IPS-NIHi11 (cell line): Measurements from ENCODE around the gene HLA-F.
A peak's percentile ranks its signal among the peaks of the same experiment; 100 is the strongest.

ENCODE experiments used
- DNase-seq: peaks from one replicate; pipeline ENCODE4 v3.0.0; 2012; ENCODE audit warnings: mixed read lengths, low spot score

HLA-F gene

DNA sequence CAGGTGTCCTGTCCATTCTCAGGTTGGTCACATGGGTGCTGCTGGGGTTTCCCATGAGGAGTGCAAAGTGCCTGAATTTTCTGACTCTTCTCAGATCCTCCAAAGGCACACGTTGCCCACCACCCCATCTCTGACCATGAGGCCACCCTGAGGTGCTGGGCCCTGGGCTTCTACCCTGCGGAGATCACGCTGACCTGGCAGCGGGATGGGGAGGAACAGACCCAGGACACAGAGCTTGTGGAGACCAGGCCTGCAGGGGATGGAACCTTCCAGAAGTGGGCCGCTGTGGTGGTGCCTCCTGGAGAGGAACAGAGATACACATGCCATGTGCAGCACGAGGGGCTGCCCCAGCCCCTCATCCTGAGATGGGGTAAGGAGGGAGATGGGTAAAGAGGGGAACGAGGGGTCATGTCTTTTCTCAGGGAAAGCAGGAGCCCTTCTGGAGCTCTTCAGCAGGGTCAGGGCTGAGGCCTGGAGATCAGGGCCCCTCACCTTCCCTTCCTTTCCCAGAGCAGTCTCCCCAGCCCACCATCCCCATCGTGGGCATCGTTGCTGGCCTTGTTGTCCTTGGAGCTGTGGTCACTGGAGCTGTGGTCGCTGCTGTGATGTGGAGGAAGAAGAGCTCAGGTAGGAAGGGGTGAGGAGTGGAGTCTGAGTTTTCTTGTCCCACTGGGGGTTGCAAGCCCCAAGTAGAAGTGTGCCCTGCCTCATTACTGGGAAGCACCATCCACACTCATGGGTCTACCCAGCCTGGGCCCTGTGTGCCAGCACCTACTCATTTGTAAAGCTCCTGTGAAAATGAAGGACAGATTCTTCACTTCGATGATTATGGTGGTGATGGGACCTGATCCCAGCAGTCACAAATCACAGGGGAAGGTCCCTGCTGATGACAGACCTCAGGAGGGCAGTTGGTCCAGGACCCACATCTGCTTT is 2.0 kb downstream of the HLA-F start:
- DNase-seq, result no peak

DNA sequence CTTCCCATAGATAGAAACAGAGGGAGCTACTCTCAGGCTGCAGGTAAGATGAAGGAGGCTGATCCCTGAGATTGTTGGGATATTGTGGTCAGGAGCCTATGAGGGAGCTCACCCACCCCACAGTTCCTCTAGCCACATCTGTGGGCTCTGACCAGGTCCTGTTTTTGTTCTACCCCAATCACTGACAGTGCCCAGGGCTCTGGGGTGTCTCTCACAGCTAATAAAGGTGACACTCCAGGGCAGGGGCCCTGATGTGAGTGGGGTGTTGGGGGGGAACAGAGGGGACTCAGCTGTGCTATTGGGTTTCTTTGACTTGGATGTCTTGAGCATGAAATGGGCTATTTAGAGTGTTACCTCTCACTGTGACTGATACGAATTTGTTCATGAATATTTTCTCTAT is 2.8 kb downstream of the HLA-F start:
- no peak for DNase-seq

DNA sequence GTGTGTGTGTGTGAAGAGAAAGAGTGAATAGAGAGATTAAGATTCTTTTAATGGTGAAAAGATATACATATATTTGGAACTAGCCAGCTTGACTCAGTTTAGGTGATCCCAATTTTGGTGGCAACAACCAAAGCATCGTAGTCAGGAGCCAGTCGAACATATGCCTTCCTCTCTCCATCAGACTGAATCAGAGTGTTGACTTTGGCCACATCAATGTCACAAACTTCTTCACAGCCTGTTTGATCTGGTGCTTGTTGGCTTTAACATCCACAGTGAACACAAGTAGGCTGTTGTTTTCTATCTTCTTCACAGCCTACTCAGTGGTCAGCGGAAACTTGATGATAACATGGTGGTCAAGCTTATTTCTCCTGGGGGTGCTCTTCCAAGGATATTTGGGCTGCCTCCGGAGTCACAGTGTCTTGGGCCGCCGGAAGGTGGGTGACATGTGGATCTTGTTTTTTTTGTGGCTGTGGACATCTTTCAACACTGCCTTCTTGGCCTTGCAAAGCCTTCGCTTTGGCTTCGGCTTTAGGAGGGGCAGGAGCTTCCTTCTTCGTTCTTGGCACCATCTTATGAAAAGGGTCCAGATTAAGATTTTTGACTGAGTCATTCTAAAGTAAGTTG is 3.4 kb downstream of the HLA-F start:
- no peak for DNase-seq

GRCh38 chr6:29727637-29728036 is 4.4 kb downstream of the HLA-F start:
- no peak for DNase-seq

DNA sequence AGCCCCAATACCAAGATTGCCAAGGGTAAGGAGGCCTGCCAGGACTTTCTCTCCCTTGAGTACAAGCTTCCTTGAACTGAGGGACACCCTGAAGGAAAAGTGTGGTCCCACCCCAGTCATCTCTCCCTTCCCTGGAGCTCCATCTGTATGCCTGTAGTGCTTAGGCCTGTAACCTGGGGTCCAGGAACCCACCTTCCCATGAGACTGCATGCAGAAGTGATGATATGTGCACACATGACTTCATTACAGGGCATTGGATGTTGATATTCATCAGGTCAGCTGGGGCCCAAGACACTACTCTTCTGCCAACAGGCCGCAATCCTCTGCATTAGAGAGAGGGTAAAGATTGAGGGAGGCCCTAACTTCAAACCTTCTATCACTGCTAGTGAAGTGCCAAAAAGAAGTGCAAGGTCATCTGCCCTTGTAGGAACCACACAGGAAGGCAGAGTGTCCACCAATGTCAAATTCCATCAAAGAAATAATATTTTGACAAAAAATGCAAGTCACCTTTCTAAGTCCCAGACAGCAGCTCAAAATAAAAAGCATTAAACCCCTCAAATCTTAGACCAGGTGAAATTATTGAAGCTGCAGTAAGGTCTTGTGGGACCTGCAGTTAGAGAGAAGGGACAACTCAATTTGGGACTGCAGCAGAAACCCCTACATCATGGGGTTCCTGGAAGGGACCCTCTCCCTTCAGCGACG is 5.1 kb downstream of the HLA-F start:
- DNase-seq, result no peak

DNA sequence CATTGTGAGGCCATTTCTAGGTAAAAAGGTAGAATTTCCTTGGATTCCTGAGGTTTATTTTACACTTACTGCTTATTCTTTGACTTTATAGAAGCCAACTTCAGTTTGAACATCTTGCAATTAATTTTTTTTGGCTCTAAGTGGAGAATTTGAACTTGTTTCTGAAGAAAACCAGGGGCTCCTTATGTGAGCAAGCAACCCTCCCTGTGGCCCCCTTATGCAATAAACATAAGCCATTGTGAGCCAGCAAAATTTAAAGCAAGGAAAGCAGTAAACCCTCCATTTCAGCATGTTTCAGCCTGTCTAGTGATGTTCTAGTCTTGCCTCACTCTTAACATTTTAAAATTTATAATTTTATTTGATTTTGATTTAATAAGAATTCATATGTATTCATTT is 5.6 kb downstream of the HLA-F start:
- DNase-seq, result no peak

DNA sequence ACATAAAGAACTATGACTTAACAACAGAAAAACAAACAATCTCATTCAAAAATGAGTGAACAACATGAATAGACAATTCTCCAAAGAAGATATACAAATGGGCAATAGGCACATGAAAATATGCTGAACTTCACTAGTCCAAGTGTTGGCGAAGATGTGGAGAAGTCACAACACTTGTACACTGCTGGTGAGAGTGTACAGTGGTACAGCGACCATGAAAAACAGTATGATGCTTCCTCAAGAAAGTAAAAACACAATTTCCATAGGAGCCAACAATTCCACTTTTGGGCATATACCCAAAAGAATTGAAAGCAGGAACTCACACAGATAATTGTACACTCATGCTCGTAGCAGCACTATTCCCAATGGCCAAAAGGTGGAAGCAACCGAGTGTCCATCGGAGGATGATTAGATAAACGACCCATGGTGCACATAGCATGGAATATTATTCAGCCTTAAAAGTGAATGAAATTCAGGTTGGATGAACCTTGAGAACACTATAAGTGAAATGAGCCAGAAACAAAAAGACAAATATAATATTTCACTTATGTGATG is 6.6 kb downstream of the HLA-F start:
- no peak for DNase-seq

DNA sequence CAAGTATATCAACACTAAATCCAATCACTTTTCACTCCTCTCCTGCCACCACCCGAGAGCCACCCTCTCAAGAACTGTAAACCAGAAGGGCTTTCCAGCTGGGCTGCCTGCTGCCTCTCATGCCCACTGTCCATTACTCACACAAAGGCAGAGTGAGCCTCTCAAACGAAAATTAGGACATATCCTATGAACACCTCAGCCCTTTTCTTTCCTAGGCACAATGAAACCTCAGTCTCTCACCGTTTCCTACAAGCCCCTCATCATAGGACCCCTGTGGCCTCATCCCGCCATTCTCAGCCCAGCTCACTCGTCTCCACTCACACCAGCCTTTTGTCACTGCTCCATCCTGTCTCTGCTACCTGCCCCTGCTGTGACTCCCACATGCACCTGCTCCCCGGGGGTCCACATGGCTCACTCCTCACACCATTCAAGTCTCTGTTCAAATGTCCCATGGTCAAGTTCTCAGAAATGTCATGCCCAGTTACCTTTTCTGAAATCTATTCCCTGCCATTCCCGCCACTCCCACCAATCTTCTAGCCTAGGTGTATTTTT is 7.4 kb downstream of the HLA-F start:
- no peak for DNase-seq

GRCh38 chr6:29731281-29731680 is 8.0 kb downstream of the HLA-F start:
- no peak for DNase-seq

GRCh38 chr6:29733057-29733456 is 9.8 kb downstream of the HLA-F start:
- peak; percentile 20 for DNase-seq

GRCh38 chr6:29734046-29735018 is 11.1 kb downstream of the HLA-F start:
- no peak for DNase-seq

- no peak for DNase-seq
These were observed 13.3 kb downstream of the HLA-F start for GRCh38 chr6:29736563-29736962.

- peak; percentile 71 for DNase-seq
These were observed 14.7 kb downstream of the HLA-F start for GRCh38 chr6:29737707-29738630.

DNA sequence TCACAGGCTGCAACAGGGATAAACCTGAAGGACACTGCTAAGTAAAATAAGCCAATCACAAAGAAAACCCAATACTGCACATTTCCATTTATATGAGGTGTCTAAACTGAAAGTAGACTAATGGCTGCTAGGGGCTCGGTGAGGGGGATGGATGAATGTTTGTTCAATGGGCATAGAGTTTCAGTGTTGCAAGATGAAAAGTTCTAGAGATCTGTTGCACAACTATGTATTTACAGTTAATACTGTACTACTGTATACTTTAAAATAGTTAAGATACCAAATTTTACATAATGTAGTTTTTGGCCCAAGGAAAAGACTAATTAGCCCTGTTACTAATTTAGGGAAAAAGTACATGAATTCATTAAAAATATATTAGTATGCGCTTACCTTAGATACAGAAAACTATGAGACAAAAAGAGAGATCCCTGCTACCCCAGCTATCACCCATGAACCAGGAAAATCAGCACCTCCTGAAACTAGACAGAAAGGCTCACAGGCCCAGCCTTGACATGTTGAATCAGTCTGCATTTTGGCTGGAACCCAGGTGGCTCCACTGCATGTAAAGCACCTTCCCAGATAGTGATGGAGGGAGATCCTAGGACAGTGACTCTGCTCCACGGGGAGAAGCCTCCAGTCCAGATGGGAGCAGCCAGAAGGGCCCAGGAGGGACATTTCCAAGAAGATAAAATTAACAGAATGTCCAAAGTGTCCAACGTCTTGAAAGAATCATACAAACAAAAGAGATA is 16.1 kb downstream of the HLA-F start:
- no peak for DNase-seq

GRCh38 chr6:29739882-29740261 is 16.6 kb downstream of the HLA-F start:
- DNase-seq, result no peak

GRCh38 chr6:29741592-29741991 is 18.4 kb downstream of the HLA-F start:
- DNase-seq, result no peak

DNA sequence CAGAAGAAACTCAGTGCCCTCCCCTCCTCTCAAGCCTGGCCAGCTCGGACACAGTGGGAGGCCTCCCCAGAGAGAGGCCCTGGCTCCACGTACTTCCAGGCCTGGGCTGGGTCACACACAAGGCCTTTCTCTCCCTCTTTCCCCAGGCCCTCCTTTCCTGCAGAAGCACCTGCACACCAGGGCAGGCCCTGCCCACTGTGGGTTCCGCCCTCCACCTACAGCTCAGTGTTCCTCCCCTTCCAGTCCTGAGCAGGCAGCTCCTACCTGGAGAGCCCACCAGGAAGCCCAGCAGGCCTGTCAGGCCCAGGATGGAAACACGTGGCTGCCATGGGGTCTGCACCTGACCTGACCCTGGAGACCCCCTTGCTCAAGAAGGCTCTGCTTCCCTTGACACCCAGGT is 18.9 kb downstream of the HLA-F start:
- DNase-seq, result no peak

GRCh38 chr6:29743025-29743424 is 19.8 kb downstream of the HLA-F start:
- no peak for DNase-seq

DNA sequence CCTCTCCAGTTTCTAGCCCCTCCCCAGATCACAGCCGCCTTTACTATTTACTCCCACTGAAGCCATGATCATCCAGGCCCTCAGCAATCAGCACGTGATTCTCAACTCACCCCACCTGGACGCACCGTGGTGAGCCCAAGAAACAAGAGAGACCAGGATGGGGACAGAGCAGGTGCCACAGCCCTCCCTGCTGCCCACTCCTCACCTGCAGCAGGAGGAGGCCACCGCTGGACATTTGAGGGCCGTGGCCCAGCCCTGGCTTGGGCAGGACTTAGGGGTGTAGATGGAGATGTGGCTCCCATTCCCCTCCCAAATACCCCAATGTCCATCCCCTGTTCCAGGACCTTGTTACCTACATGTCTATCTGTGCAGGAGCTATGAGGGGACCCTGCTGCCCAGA is 20.3 kb downstream of the HLA-F start:
- DNase-seq, result no peak
